ENCODE results near the gene BICDL2.

BICDL2 gene

DNA sequence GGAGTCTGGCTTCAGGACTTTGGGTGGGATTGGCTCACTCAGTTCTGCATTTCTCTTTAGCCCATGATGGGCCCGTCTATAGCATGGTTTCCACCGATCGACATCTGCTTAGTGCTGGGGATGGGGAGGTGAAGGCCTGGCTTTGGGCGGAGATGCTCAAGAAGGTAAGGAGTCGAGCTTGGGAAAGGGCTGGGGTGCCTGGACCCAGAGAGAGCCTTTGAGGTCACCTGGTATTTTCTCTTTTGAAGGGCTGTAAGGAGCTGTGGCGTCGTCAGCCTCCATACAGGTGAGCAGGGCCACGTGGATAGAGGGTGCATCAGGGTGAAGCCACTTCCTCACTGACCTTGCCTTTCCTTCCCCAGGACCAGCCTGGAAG, 10.8 kb downstream of the BICDL2 start:
- in situ Hi-C loops (cut with MboI; ENCODE audit: low sequenced_read_pairs) = no loop called here

GRCh38 chr16:3025032-3026002, 11.4 kb downstream of the BICDL2 start:
- in situ Hi-C loops (cut with MboI; ENCODE audit: low sequenced_read_pairs) = no loop called here

DNA sequence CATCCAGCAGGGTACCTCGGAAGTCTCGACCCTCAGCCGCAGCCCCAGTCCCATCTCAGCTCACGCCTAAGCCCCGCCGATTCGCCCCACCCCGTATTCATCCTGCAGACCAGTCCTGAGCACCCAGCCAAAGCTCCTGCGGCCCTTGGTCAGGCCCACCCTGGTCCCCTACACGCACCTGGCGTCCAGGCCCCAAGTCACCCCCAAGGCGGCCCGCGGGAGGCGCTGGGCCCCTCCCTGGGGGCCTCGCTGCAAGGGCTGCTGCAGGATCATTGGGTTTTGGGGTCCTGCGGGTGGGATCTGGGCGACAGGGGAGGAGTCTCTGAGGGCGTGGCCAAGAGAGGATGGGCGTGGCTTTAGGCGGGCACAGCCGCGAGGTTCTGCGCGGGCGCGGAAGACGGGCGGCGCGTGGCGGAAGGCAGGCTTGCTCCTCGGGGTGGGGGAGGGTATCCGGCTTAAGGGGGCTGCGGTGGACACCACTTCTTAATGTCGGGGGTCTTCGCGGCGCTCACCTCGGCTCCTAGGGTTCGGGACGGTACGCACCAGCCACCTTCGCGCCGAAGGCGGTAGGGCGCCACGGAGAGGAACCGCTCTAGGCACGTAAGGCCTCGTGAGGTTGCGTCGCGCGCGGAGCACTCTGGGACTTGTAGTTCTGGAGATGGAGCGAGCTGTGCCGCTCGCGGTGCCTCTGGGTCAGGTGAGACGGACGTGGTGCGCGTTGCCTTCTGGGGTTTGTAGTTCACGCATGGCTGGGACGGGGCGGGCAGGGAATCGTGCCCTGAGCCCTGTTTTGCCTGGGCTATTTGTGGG, 12.9 kb downstream of the BICDL2 start, which contains the start of the genes HCFC1R1 and THOC6:
Gene HCFC1R1 (minus strand): TSS at position 274 of the 810 bp plus-strand sequence. CDS start 1 bp downstream, at position 273.
Gene THOC6 (plus strand): TSS at position 367 of the 810 bp plus-strand sequence. CDS start 292 bp downstream, at position 659.
- in situ Hi-C loops (cut with MboI; ENCODE audit: low sequenced_read_pairs) = no loop called here

DNA sequence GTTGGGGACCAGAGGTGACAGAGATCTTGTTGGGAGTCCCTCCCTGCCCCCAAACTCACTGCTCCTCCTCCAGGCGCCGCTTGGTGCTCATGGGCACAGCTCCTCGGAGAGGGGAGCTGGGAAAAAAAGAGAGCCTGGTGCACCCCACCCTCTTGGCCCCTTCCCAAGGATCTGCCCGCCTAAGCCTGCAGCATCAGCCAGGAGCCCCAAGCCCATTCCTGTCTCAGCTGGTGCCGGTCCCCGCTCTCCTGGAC, 13.4 kb downstream of the BICDL2 start:
- in situ Hi-C loops (cut with MboI; ENCODE audit: low sequenced_read_pairs) = no loop called here

GRCh38 chr16:3022684-3023414, 13.9 kb downstream of the BICDL2 start:
- in situ Hi-C loops (cut with MboI; ENCODE audit: low sequenced_read_pairs) = no loop called here

GRCh38 chr16:3022208-3022683, 14.5 kb downstream of the BICDL2 start:
- in situ Hi-C loops (cut with MboI; ENCODE audit: low sequenced_read_pairs) = no loop called here

DNA sequence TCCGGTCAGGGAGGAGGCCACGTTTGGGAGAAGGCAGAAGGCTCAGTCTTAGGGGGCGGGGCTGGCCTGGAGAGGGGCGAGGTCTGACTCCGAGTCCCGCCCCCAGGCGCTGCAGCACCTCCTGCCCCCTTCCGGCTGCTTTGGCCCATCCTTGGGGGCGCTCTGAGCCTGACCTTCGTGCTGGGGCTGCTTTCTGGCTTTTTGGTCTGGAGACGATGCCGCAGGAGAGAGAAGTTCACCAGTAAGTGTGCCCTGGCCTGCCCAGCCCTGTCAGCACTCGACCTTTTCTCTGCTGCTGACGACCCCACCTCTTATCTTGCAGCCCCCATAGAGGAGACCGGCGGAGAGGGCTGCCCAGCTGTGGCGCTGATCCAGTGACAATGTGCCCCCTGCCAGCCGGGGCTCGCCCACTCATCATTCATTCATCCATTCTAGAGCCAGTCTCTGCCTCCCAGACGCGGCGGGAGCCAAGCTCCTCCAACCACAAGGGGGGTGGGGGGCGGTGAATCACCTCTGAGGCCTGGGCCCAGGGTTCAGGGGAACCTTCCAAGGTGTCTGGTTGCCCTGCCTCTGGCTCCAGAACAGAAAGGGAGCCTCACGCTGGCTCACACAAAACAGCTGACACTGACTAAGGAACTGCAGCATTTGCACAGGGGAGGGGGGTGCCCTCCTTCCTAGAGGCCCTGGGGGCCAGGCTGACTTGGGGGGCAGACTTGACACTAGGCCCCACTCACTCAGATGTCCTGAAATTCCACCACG, 15.1 kb downstream of the BICDL2 start:
- in situ Hi-C loops (cut with MboI; ENCODE audit: low sequenced_read_pairs) = no loop called here

GRCh38 chr16:3020604-3021448, 15.9 kb downstream of the BICDL2 start:
- in situ Hi-C loops (cut with MboI; ENCODE audit: low sequenced_read_pairs) = no loop called here

- in situ Hi-C loops (cut with MboI; ENCODE audit: low sequenced_read_pairs) = no loop called here
These were observed 16.5 kb downstream of the BICDL2 start, which contains the start of gene TNFRSF12A for GRCh38 chr16:3020247-3020603. TSS of gene TNFRSF12A (plus strand) at chr16:3020368. CDS start at chr16:3020398, 30 bp downstream.

GRCh38 chr16:3019594-3020246, 17.0 kb downstream of the BICDL2 start:
- in situ Hi-C loops (cut with MboI; ENCODE audit: low sequenced_read_pairs) = no loop called here

DNA sequence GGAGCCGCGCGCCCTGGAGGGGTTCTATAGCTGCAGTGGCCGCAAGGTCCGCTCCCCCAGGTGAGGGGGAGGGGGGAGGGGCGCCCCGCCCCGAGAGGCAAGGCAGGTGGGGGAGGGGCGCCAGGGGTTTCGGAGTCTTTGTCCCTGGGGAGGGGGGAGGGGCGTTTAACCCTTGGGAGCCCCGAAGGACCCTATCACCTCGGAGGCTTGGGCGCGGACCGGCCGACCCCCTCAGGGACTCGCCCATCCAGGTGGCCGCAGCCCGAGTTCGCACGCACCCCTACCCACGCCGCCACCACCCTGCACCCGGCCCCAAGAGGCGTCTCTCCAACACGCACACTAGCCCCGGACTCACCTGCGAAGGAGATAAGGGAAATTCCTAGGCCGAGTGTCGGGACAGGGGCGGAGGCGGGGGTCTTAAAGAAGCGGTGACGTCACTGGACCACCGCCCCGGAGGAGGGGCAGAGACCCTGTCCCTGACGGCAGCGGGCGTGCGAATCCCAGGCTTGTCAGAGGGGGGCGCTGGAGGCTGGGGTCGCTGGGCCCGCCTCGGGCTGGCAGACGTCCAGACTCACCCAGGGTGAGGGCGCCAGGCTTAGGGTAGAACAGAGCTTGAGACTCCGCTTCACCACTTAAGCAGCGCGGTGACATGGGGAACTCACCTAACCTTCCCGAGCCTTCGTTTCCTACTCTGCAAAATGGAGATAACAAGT, 18.8 kb downstream of the BICDL2 start, which contains the start of gene CLDN6:
Gene CLDN6 (minus strand): TSS at position 390 of the 713 bp plus-strand sequence. CDS start 2,162 bp downstream, outside the sequence.
- in situ Hi-C loops (cut with MboI; ENCODE audit: low sequenced_read_pairs) = no loop called here

DNA sequence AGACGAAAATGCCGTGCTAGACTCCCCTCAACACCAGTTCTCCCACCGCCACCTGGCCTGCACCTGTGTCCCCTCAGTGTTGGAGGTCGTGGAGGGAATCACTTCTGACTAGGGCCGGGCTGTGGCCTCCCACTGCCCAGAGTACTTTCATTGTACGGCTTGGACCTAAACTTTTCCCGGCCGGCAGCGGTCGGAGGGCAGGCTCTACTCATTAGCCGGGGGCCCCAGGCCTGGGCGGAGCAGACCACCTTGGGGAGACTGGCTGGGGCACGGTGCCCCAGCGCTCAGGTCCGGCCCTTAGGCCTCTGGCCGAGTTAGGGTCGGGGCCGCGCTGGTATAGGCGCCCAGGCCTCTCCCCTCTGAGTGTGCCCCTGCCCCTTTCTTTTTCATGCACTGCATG, 19.4 kb downstream of the BICDL2 start:
- in situ Hi-C loops (cut with MboI; ENCODE audit: low sequenced_read_pairs) = no loop called here

DNA sequence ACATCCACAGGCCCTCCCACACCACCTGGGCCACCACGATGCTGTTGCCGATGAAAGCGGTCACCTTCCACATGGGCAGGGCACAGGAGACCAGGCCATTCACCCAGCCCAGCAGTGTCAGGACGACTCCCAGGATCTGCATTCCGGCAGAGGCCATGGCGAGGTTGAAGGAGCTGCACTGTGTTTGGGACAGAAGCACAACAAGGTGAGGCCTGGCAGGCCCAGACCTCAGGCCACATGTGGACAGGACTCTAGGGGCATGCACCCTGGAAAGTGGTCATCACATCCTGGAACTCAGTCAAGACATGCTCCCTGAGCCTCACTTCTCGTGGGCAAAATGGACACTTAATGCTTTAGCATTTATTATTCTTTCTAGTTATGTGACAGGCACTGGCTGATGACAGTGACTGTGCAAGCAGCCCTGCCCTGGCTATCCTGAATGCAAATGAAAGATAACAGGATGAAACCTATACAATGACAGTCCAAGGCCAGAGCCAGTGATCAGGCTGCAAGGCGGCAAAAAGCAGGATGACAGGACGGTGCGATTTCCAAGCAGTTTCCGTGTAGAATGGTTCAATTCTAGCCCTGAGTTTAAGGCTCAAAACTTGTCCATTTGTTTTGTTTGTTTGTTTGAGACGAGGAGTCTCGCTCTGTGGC, 20.8 kb downstream of the BICDL2 start:
- in situ Hi-C loops (cut with MboI; ENCODE audit: low sequenced_read_pairs) = no loop called here

DNA sequence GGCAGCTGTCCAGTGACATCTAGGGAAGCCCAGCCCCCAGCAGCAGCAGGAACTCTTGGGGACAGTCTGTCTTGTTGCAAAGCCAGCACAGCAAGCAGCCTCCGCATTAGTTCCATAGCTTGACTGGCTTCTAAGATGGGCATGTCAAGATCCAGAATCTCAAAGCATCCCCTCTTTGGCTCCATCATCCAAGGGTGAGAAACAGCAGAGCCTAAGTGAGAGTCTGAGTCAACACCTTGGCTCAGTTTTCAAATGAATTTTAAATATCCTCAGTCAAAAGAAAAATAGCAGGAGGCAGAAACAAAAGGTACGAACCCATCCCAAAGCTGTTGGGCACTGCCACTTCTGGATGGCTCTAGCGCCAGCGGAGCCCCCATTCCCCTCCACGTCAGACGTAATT, 21.8 kb downstream of the BICDL2 start:
- in situ Hi-C loops (cut with MboI; ENCODE audit: low sequenced_read_pairs) = no loop called here

- in situ Hi-C loops (cut with MboI; ENCODE audit: low sequenced_read_pairs) = no loop called here
These were observed 22.6 kb downstream of the BICDL2 start for GRCh38 chr16:3013998-3014690.

DNA sequence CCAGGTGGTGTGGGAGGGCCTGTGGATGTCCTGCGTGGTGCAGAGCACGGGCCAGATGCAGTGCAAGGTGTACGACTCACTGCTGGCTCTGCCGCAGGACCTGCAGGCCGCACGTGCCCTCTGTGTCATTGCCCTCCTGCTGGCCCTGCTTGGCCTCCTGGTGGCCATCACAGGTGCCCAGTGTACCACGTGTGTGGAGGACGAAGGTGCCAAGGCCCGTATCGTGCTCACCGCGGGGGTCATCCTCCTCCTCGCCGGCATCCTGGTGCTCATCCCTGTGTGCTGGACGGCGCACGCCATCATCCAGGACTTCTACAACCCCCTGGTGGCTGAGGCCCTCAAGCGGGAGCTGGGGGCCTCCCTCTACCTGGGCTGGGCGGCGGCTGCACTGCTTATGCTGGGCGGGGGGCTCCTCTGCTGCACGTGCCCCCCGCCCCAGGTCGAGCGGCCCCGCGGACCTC, 23.2 kb downstream of the BICDL2 start:
- in situ Hi-C loops (cut with MboI; ENCODE audit: low sequenced_read_pairs) = no loop called here
